HepG2 (cell line): ENCODE measurements around the gene STRN3. TPM values are rescaled to one million over a fixed set of nuclear protein-coding genes. Genes with fewer than 3 reads are reported as not detected.

Experiments used
- ATAC-seq: fragments of 200-7000 bp; cut with Tn5 transposase; 3 replicates; pipeline ENCODE4 v1.9.1; 2020; ENCODE audit warnings: mild to moderate bottlenecking, moderate library complexity
- BruUV-seq: library from RNA; stranded (reverse); fragments of 400-500 nt; replicated peaks from 2 replicates; lab custom pipeline; 2021; lab: Mats Ljungman, UMichigan
- CTCF ChIA-PET: fragments of 300-600 bp; formaldehyde crosslinking; extraction: SDS; loops from one replicate; lab custom pipeline; 2021; ENCODE audit warnings: low total read pairs, inconsistent platforms, low intra/inter-chr PET ratio; lab: Yijun Ruan, JAX
- POLR2A ChIA-PET: fragments of 350-600 bp; sonication (Branson Sonifier 250); formaldehyde crosslinking; loops from one replicate; lab custom pipeline; 2020; ENCODE audit warnings: antibody characterized with exemption, inconsistent platforms; lab: Yijun Ruan, JAX
- DNase-seq: peaks from one replicate; pipeline ENCODE4 v3.0.0-alpha.2; 2015; ENCODE audit warnings: low spot score
- FAIRE-seq: peaks from 3 replicates; lab custom pipeline; 2011; peaks lifted over from hg19 to GRCh38; lab: Jason Lieb, UNC
- H2AFZ ChIP-seq: one replicate; pipeline ENCODE4 v1.6.1; 2011; ENCODE audit warnings: low read length, inconsistent platforms
- H3K27ac ChIP-seq: fragments of 300-600 bp; 3 replicates; pipeline ENCODE4 v1.8.0; 2011; ENCODE audit warnings: mixed run types, mild to moderate bottlenecking, mixed read lengths, low read length, inconsistent platforms; ENCODE audit not compliant: insufficient read depth; ENCODE audit errors: extremely low read length
- H3K27me3 ChIP-seq, 2 experiments: fragments of 200-600 bp in 1 of 2; 2 replicates in 1 of 2; 3 replicates in 1 of 2; pipeline versions ENCODE4 v1.6.0 to v1.8.0; 2011; ENCODE audit warnings: low read length in 2 of 2, mild to moderate bottlenecking in 2 of 2, moderate library complexity in 2 of 2, inconsistent platforms in 1 of 2; ENCODE audit not compliant: insufficient read depth in 2 of 2, control insufficient read depth in 1 of 2
- H3K36me3 ChIP-seq, 2 experiments: fragments of 200-600 bp in 1 of 2; replicated peaks in 1 of 2; 2 replicates in 1 of 2; 3 replicates in 1 of 2; pipeline versions ENCODE4 v1.5.1 to v1.8.0; 2011; ENCODE audit warnings: low read length in 2 of 2, inconsistent platforms in 1 of 2; ENCODE audit not compliant: insufficient read depth in 2 of 2, control insufficient read depth in 1 of 2
- H3K4me1 ChIP-seq: 2 replicates; pipeline ENCODE4 v1.5.1; 2012; ENCODE audit warnings: low read length, inconsistent platforms; ENCODE audit not compliant: insufficient read depth
- H3K4me2 ChIP-seq: 2 replicates; pipeline ENCODE4 v1.6.0; 2011; ENCODE audit warnings: low read depth, low read length, inconsistent platforms
- H3K4me3 ChIP-seq, 3 experiments: fragments of 200-600 bp in 1 of 3; sonication (generic), shearing (Covaris generic) in 1 of 3; replicated peaks in 1 of 3; 2 replicates each; pipeline ENCODE4 v1.5.1; 2011 to 2016; ENCODE audit warnings: low read length in 3 of 3, inconsistent platforms in 2 of 3, low read depth in 2 of 3, mild to moderate bottlenecking in 2 of 3, control low read depth in 1 of 3, mixed read lengths in 1 of 3; ENCODE audit not compliant: insufficient read depth in 1 of 3
- H3K79me2 ChIP-seq: one replicate; pipeline ENCODE4 v1.6.1; 2011; ENCODE audit warnings: low read length, inconsistent platforms; ENCODE audit not compliant: insufficient read depth
- H3K9ac ChIP-seq: 2 replicates; pipeline ENCODE4 v1.6.0; 2011; ENCODE audit warnings: mild to moderate bottlenecking, low read depth, low read length, inconsistent platforms; ENCODE audit not compliant: insufficient read depth
- H3K9me3 ChIP-seq: 2 replicates; pipeline ENCODE4 v1.5.1; 2012; ENCODE audit warnings: mild to moderate bottlenecking, low read length
- H4K20me1 ChIP-seq: 2 replicates; pipeline ENCODE4 v1.6.0; 2011; ENCODE audit warnings: inconsistent platforms, mild to moderate bottlenecking, low read length, moderate library complexity; ENCODE audit not compliant: insufficient read depth
- AGO1 ChIP-seq: fragments of 200-400 bp; formaldehyde crosslinking; IDR thresholded peaks from 2 replicates; pipeline ENCODE4 v1.6.1; 2017; ENCODE audit warnings: mild to moderate bottlenecking, low read depth, low read length, moderate library complexity; ENCODE audit not compliant: poor library complexity, severe bottlenecking
- ASH2L ChIP-seq: fragments of 300-600, 200-600 bp; sonication (generic); IDR thresholded peaks from 2 replicates; pipeline ENCODE4 v1.7.0; 2017; ENCODE audit warnings: low read depth, mild to moderate bottlenecking, moderate library complexity, mixed read lengths, low read length; ENCODE audit not compliant: insufficient read length
- ATAD3A ChIP-seq: sonication (generic); formaldehyde crosslinking; IDR thresholded peaks from 2 replicates; pipeline ENCODE4 v1.4.0; 2020; ENCODE audit warnings: missing genetic modification reagents
- EZH2 ChIP-seq: conservative IDR thresholded peaks from 2 replicates; pipeline ENCODE4 v1.6.1; 2012; ENCODE audit warnings: mild to moderate bottlenecking, low read depth, low read length, moderate library complexity
- KMT2B ChIP-seq: IDR thresholded peaks from 2 replicates; pipeline ENCODE4 v1.6.1; 2016; ENCODE audit warnings: missing genetic modification reagents, missing compliant biosample characterization
- ZC3H4 ChIP-seq: sonication (generic); formaldehyde crosslinking; IDR thresholded peaks from 2 replicates; pipeline ENCODE4 v1.4.0; 2020; ENCODE audit warnings: missing genetic modification reagents, borderline replicate concordance
- ZNF615 ChIP-seq: sonication (generic); formaldehyde crosslinking; IDR thresholded peaks from 2 replicates; pipeline ENCODE4 v1.5.0; 2020; ENCODE audit warnings: mild to moderate bottlenecking, missing genetic modification reagents, borderline replicate concordance
- WGBS: methylation state at CpG from one replicate; pipeline ENCODE4 v1.1.6; 2017; ENCODE audit warnings: low lambda C conversion rate; 5-methylcytosine and 5-hydroxymethylcytosine counted together
- in situ Hi-C: cut with HindIII; loops from 2 replicates; pipeline ENCODE4 v1.10.0; 2017; ENCODE audit warnings: low pct_unique_long_range_greater_than_20kb; ENCODE audit not compliant: extremely low pct_ligation_motif_present
- intact Hi-C: fragments of 100-400 bp; cut with micrococcal nuclease; formaldehyde crosslinking; loops from one replicate; pipeline ENCODE4 v1.10.0; 2022; ENCODE audit not compliant: unreplicated experiment
- polyA plus RNA-seq, 8 experiments: library from polyadenylated mRNA; depleted of rRNA in 3 of 8; stranded (reverse) in 7 of 8; unstranded in 1 of 8; fragments of >200 nt; fragmentation: Illumina TruSeq in 4 of 8; extraction: Trizol in 4 of 8; gene quantifications; 2 replicates each; pipeline versions ENCODE4 v1.2.1 to v1.2.3, GENCODE V29; 2011 to 2016; ENCODE audit warnings: low read depth in 4 of 8, missing spikeins in 1 of 8, mixed read lengths in 1 of 8; ENCODE audit not compliant: insufficient read depth in 1 of 8
- total RNA-seq, 5 experiments: library from RNA; depleted of rRNA; stranded (reverse); fragments of >200 nt; fragmentation: Illumina TruSeq; extraction: Trizol; gene quantifications; 2 replicates each; pipeline ENCODE4 v1.2.3, GENCODE V29; 2016; ENCODE audit warnings: low read depth in 1 of 5
- TF ChIP-seq, protein P1 (sequence below): sonication (generic); formaldehyde crosslinking; IDR thresholded peaks from 2 replicates; pipeline ENCODE4 v1.4.0; 2020; ENCODE audit warnings: mild to moderate bottlenecking, missing genetic modification reagents

STRN3 gene
- total and polyA plus RNA-seq, 2 of the 13 experiments (the other 11 are each of a cell fraction or from before 2014, with no cell fraction given) = 49.4 to 123 TPM

DNA sequence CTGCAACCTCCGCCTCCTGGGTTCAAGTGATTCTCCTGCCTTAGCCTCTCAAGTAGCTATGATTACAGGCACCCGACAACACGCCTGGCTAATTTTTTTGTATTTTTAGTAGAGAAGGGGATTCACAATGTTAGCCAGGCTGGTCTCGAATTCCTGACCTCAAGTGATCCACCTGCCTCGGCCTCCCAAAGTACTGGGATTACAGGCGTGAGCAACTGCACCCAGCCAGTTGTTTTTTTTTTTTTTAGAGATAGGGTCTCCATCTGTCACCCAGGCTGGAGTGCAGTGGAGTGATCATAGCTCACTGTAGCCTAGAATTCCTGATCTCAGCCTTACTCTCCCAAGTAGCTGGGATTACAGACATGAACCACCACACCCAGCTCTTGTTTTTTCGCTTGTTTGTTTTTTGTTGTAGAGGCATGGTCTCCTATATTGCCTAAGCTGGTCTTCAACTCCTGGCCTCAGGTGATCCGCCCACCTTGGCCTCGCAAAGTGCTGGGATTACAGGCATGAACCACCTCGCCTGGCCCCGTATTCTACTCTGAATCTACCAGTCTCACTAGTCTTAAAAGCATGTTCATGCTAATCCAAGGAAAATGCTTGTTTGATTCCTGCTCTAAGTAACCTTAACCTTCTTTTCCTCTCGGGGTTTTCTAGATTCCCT is 31.7 kb upstream of the STRN3 start (continued):
- no peak for TF ChIP-seq ASH2L

DNA sequence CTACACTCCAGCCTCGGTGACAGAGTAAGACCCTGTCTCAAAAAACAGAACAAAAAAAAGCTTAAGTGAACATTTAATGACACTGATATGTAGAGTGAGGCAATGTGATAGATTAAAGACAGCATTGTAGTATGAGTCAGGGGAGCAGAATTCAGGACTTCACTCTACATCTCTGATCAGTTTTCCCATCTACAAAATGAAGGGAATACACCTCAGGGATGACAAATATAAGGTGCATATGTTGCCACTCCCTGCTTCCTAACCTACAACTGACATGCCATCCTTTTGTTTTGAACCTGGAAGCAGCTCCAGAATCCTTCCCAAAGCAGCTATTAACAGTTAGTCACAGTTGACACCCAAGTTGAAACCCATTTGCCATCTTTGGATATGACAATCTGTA is 30.9 kb upstream of the STRN3 start:
- H2AFZ ChIP-seq = no peak overlapping the region
- no peaks in the 10 kb centered on the region for H3K27me3 ChIP-seq
- no peak for ATAC-seq
- H3K9ac ChIP-seq = no peak overlapping the region
- no peak overlapping the region for H3K4me3 ChIP-seq
- intact Hi-C loops (no loop called here), in situ Hi-C loops (no loop called here)
- H3K79me2 ChIP-seq = no peaks in the 10 kb centered on the region
- no peak for FAIRE-seq
- no peak overlapping the region for H3K27ac ChIP-seq
- no peak for DNase-seq
- no peaks in the 10 kb centered on the region for H4K20me1 ChIP-seq
- POLR2A ChIA-PET = interaction anchor here (3.9 kb wide), 1 partner anchor 31 kb away, joined by 28 read pairs; the partner anchor contains the start of genes AP4S1 and STRN3
- H3K4me2 ChIP-seq = no peak overlapping the region
- CTCF ChIA-PET = no interaction called here
- H3K36me3 ChIP-seq = no peaks in the 10 kb centered on the region
- TF ChIP-seq ZC3H4 (CRISPR knock-in tag) (no peak), KMT2B (CRISPR knock-in tag) (no peak), ZNF615 (CRISPR knock-in tag) (no peak), EZH2 (no peak), AGO1 (no peak), ATAD3A (CRISPR knock-in tag) (no peak)
- TF ChIP-seq, protein P1, sequence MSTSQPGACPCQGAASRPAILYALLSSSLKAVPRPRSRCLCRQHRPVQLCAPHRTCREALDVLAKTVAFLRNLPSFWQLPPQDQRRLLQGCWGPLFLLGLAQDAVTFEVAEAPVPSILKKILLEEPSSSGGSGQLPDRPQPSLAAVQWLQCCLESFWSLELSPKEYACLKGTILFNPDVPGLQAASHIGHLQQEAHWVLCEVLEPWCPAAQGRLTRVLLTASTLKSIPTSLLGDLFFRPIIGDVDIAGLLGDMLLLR (CRISPR knock-in tag) = no peak
- TF ChIP-seq, all 625 proteins: peak for 0
- peaks cover 22% of the 10 kb centered on the region for H3K4me1 ChIP-seq
- no peaks in the 10 kb centered on the region for H3K9me3 ChIP-seq
- 91% methylated on average over 1 of the region's 1 CpG for WGBS
- BruUV-seq = no TSS peak
